ENCODE results near the gene ACTL7B. TPM values are rescaled to one million over a fixed set of nuclear protein-coding genes. Genes with fewer than 3 reads are reported as not detected.

Gene ACTL7B
- total and polyA plus RNA-seq, 2 of the 8 experiments (the other 6 are each of a cell fraction or from before 2014, with no cell fraction given), result not detected

- H3K18ac ChIP-seq (ENCODE audit: extremely low read depth, low read length), result no peak overlapping the region; the same call in 1 of the 2 replicates
- no peaks in the 10 kb centered on the region for H4K20me1 ChIP-seq (replicated peaks in 1 of 2; ENCODE audit: control insufficient read depth in 1 of 2, insufficient read depth in 2 of 2, low read length in 2 of 2)
- no peak overlapping the region for H3K56ac ChIP-seq (replicated peaks; ENCODE audit: insufficient read length, low read depth, low read length)
- no peaks in the 10 kb centered on the region for H3K36me3 ChIP-seq (ENCODE audit: control insufficient read depth in 2 of 4, insufficient read depth in 4 of 4, low read length in 3 of 4)
- H4K91ac ChIP-seq (replicated peaks; ENCODE audit: insufficient read length, low read length), result no peak overlapping the region
- no peak overlapping the region for H2BK20ac ChIP-seq (ENCODE audit: low read length)
- H2BK12ac ChIP-seq (ENCODE audit: low read depth, low read length), result no peak overlapping the region
- ChIA-PET POLR2A (ENCODE audit: partially characterized antibody) (no interaction called here), CTCF (ENCODE audit: partially characterized antibody) (interaction anchor here (1.4 kb wide), 1 partner anchor 8 kb away, joined by 3 read pairs; no protein-coding TSS in a partner anchor)
- no peak overlapping the region for H2BK120ac ChIP-seq (replicated peaks; ENCODE audit: low read depth, low read length)
- no peak overlapping the region for H3K14ac ChIP-seq (ENCODE audit: insufficient read length)
- no peaks in the 10 kb centered on the region for H3K4me1 ChIP-seq (replicated peaks in 1 of 4; ENCODE audit: control insufficient read depth in 3 of 4, insufficient read depth in 4 of 4, low read length in 3 of 4)
- FAIRE-seq, result no peak
- H4K5ac ChIP-seq (ENCODE audit: insufficient read length, low read depth, low read length), result no peak overlapping the region
- H3K27ac ChIP-seq (ENCODE audit: low read depth, low read length), result no peak overlapping the region
- TF ChIP-seq EP300 (IDR thresholded peaks at IDR 0.05; ENCODE audit: borderline replicate concordance in 1 of 2, low read depth in 2 of 2, low read length in 2 of 2), result no peak
- TF ChIP-seq, protein P1, sequence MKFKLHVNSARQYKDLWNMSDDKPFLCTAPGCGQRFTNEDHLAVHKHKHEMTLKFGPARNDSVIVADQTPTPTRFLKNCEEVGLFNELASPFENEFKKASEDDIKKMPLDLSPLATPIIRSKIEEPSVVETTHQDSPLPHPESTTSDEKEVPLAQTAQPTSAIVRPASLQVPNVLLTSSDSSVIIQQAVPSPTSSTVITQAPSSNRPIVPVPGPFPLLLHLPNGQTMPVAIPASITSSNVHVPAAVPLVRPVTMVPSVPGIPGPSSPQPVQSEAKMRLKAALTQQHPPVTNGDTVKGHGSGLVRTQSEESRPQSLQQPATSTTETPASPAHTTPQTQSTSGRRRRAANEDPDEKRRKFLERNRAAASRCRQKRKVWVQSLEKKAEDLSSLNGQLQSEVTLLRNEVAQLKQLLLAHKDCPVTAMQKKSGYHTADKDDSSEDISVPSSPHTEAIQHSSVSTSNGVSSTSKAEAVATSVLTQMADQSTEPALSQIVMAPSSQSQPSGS (IDR thresholded peaks at IDR 0.05; ENCODE audit: low read length), result no peak
- no peak for TF ChIP-seq MAX (IDR thresholded peaks at IDR 0.05)
- TF ChIP-seq ZNF274 (IDR thresholded peaks at IDR 0.05; ENCODE audit: borderline replicate concordance, extremely low read depth, low read length), result no peak
- TF ChIP-seq POU5F1 (IDR thresholded peaks at IDR 0.05; ENCODE audit: low read depth, low read length), result no peak
- no peak for TF ChIP-seq GABPA (IDR thresholded peaks at IDR 0.05; ENCODE audit: borderline replicate concordance, insufficient read depth, low read length)
- no peak for TF ChIP-seq TCF12 (IDR thresholded peaks at IDR 0.05; ENCODE audit: low read depth, low read length)
- no peak for TF ChIP-seq SIN3A (conservative IDR thresholded peaks at IDR 0.05 in 1 of 2, IDR thresholded peaks at IDR 0.05 in 1 of 2; ENCODE audit: low read depth in 1 of 2, low read length in 2 of 2)
- no peak for TF ChIP-seq BRCA1 (IDR thresholded peaks at IDR 0.05; ENCODE audit: low read depth, low read length)
- H3K9ac ChIP-seq (replicated peaks in 1 of 4; ENCODE audit: extremely low read depth in 1 of 4, low read depth in 3 of 4, low read length in 3 of 4), result no peak overlapping the region
- no peak overlapping the region for H3K4me2 ChIP-seq (ENCODE audit: insufficient read depth in 1 of 2, low read depth in 2 of 2, low read length in 2 of 2)
- no peak overlapping the region for H3K4me3 ChIP-seq (ENCODE audit: extremely low read depth in 1 of 4, insufficient read depth in 2 of 4, low read depth in 3 of 4, low read length in 4 of 4)
- no peak overlapping the region for H4K8ac ChIP-seq (ENCODE audit: extremely low read depth, insufficient read depth, low read length)
- no peak overlapping the region for H3K23ac ChIP-seq (ENCODE audit: insufficient read length)
- peaks cover 0 to 4% of the 10 kb centered on the region in 2 experiments; a peak in 1 of 4 replicates for H3K9me3 ChIP-seq (ENCODE audit: insufficient read depth in 2 of 2, low read depth in 1 of 2, low read length in 1 of 2)
- H2AK5ac ChIP-seq (ENCODE audit: low read depth, low read length), result no peak overlapping the region
- no peaks in the 10 kb centered on the region for H3K79me2 ChIP-seq (ENCODE audit: control insufficient read depth in 1 of 2, insufficient read depth in 2 of 2, low read length in 2 of 2)
- no peaks in the 10 kb centered on the region for H3K27me3 ChIP-seq (replicated peaks in 1 of 4; ENCODE audit: control insufficient read depth in 3 of 4, extremely low read depth in 1 of 4, insufficient read depth in 3 of 4, low read length in 3 of 4)
- H3K79me1 ChIP-seq (ENCODE audit: low read depth, low read length), result no peaks in the 10 kb centered on the region
- H2AFZ ChIP-seq (ENCODE audit: low read length), result peak overlapping the region; percentile 57; the same call in 1 of the 2 replicates
- H3K23me2 ChIP-seq (ENCODE audit: low read depth, low read length), result no peaks in the 10 kb centered on the region
- no peak overlapping the region for H2BK5ac ChIP-seq (ENCODE audit: low read depth, low read length)
- H2BK15ac ChIP-seq (ENCODE audit: low read length), result peak overlapping the region; percentile 46; the same call in 1 of the 2 replicates
- H3K4ac ChIP-seq (replicated peaks; ENCODE audit: insufficient read length, low read depth, low read length), result no peak overlapping the region
- no peak for DNase-seq (ENCODE audit: low read depth in 1 of 2, low spot score in 2 of 2)
- WGBS, 2 experiments (ENCODE audit: extremely low coverage in 1 of 2, insufficient coverage in 1 of 2, insufficient read length in 1 of 2, insufficient replicate concordance in 2 of 2, low coverage in 1 of 2, low lambda C conversion rate in 2 of 2, missing lambda C conversion rate in 1 of 2), result 82% methylated on average over 15 of the region's 16 CpGs; no CpG with 5 or more reads in 1 of the 2 experiments
Observed at GRCh38 chr9:108842610-108843295, 13.0 kb downstream of the ACTL7B start.
